GM18505 (cell line): ENCODE measurements around the gene NUP50.

ENCODE experiments used
- ATAC-seq: cut with Tn5 transposase; IDR thresholded peaks from one replicate; pipeline ENCODE4 v1.9.1; 2021; ENCODE audit not compliant: unreplicated experiment
- POLR2A ChIP-seq: IDR thresholded peaks from 4 replicates; pipeline ENCODE4 v1.6.1; 2011; ENCODE audit warnings: borderline replicate concordance; ENCODE audit not compliant: insufficient read depth, insufficient read length; ENCODE audit errors: extremely low read depth

Gene NUP50, protein sequence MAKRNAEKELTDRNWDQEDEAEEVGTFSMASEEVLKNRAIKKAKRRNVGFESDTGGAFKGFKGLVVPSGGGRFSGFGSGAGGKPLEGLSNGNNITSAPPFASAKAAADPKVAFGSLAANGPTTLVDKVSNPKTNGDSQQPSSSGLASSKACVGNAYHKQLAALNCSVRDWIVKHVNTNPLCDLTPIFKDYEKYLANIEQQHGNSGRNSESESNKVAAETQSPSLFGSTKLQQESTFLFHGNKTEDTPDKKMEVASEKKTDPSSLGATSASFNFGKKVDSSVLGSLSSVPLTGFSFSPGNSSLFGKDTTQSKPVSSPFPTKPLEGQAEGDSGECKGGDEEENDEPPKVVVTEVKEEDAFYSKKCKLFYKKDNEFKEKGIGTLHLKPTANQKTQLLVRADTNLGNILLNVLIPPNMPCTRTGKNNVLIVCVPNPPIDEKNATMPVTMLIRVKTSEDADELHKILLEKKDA

GRCh38 chr22:45163451-45164269, at the start of gene NUP50:
Gene NUP50, plus strand, starts transcription at chr22:45163925. Its CDS starts 4,253 bp downstream, at chr22:45168178.
- peak; percentile 86 for ATAC-seq
- peak; percentile 93 for TF ChIP-seq POLR2A

GRCh38 chr22:45120440-45120839, 43.3 kb upstream of the NUP50 start:
- ATAC-seq, result no peak
- TF ChIP-seq POLR2A, result no peak

DNA sequence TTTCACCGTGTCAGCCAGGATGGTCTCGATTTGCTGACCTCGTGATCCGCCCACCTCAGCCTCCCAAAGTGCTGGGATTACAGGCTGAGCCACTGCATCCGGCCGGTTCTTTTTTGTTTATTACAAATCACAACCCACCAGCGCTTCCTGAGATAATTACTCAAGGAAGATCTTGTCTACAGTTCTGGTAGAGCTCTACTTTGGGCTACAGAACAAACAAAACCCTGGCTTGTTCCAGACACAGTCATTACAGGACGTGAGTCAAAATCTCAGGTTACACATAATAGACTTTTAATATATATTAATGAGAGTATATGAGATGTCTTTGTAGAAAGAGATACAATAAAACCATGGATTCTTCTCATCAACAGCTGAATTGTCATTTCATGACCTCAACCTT, 42.8 kb upstream of the NUP50 start:
- no peak for ATAC-seq
- TF ChIP-seq POLR2A, result no peak

- no peak for TF ChIP-seq POLR2A
- no peak for ATAC-seq
These were observed 39.4 kb upstream of the NUP50 start for GRCh38 chr22:45124176-45124847.

GRCh38 chr22:45125188-45125587, 38.5 kb upstream of the NUP50 start:
- no peak for TF ChIP-seq POLR2A
- no peak for ATAC-seq

DNA sequence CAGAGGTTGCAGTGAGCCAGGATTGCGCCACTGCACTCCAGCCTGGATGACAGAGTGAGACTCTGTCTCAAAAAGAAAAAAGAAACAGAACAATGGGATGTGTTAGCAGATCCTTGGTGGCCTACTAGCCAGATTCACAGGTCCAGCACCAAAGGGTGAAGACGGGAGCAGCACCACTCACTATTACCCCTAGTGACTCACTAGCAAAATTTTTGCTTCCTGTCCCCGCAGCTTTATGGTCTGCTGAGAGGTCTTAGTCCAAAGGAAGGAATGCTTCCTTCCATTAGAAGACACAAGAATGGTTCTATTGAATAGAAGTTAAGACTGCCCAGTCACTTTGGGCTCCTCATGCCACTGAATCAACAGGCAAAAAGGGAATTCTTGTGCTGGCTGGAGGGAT, 35.9 kb upstream of the NUP50 start:
- no peak for ATAC-seq
- TF ChIP-seq POLR2A, result no peak

DNA sequence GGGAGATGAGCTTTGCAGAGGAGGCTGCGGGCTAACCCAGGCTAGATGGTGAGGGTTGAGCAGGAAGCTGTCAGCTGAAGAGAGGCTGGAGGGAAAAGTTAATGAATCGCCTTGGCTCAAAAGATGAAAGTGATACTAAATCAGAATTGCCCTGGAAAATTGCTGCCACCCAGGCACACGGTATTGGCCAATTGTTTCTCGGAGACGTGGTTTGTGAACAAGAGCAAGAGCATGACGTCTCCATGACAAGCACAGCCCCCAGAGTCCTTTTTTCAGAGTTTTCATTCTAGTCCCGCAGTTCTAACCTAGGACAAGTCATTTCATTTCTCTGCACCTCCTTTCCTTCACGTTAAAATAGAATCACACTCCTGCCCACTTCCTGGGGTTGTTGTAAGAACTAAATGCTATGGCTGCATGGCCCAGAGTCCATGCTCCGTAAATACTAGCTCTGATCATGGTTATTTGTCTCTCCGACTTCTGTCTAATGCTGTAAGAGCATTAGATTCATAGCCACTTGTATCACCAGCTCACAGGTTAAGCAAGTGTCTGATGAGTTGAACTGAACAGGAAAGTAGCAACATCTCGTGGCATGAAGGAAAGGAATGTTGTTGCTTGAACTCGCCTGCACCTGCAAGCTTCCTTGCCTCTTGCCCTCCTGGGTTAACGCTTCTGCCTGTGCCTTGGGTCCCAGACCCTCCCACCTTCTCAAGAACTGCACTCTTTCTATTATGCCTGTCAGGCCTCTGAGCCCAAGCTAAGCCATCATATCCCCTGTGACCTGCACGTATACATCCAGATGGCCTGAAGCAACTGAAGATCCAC, 33.8 kb upstream of the NUP50 start:
- ATAC-seq, result no peak
- TF ChIP-seq POLR2A, result no peak

- TF ChIP-seq POLR2A, result no peak
- ATAC-seq, result no peak
These were observed 32.8 kb upstream of the NUP50 start for GRCh38 chr22:45130891-45131290.

DNA sequence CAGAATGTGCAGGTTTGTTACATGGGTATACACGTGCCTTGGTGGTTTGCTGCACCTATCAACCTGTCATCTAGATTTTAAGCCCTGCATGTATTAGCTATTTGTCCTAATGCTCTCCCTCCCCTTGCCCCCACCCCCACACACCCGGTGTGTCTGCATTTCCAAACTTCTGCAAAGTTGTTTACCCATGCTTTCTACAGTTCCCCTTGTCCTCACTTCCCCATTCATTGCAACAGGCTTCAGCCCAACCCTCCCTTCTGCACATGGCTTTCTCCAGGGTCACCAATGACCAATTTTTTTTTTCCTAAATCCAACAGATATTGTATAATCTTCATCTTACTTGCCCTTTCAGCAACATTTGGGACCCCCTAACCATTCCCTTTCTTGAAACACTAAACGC, 32.0 kb upstream of the NUP50 start:
- no peak for TF ChIP-seq POLR2A
- no peak for ATAC-seq

DNA sequence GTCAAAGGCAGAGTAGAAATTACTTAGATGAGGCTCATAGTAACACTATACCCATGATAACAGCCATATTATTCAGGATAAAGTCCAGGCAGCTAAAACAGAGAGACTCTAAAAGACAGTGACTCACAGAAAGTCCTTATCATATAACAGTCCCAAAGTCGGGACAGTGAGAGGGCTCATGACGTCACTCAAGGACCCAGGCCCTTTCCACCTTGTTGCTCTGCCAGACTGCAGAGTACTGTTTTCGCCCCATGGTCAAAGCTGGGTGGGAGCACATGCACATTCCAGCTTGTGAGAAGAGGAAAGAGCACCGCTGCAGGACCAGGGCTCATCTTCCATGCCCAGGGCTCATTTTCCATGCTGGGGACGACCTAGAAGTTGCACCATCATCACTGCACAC, 29.4 kb upstream of the NUP50 start:
- no peak for TF ChIP-seq POLR2A
- no peak for ATAC-seq

- TF ChIP-seq POLR2A, result no peak
- ATAC-seq, result no peak
These were observed 27.1 kb upstream of the NUP50 start for GRCh38 chr22:45136594-45136993.

- no peak for ATAC-seq
- no peak for TF ChIP-seq POLR2A
These were observed 24.0 kb upstream of the NUP50 start for GRCh38 chr22:45139693-45140092.

DNA sequence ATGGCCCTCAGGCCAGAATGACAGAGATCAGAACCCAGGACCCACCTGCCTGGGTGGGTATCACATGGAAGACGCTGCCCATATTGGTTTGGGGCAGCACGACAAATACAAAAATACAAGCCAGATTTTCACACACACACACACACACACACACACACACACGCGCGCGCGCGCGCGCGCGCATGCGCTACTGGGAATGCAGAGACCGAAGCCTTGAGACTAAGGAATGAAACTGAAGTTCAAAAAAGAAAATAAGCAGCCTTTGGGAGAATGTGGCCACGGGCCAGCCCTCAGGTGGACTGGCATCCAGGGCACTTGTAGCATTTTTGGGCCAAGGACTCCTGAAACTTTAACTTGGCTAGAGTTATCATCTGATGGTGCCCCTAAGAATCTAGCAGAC, 21.3 kb upstream of the NUP50 start:
- no peak for ATAC-seq
- no peak for TF ChIP-seq POLR2A

- no peak for TF ChIP-seq POLR2A
- ATAC-seq, result no peak
These were observed 18.8 kb upstream of the NUP50 start for GRCh38 chr22:45144916-45145315.
